ENCODE data around the gene RPL15.

Gene RPL15

GRCh38 chr3:23961913-23962312 lies 45.0 kb downstream of the RPL15 start:
- DNase-seq (ENCODE audit: low spot score), result no peak

- no peak for DNase-seq (ENCODE audit: low spot score)
Measured at GRCh38 chr3:23964537-23965235, 47.8 kb downstream of the RPL15 start.

- no peak for DNase-seq (ENCODE audit: low spot score)
Measured at GRCh38 chr3:23966328-23966727, 49.4 kb downstream of the RPL15 start.

- no peak for DNase-seq (ENCODE audit: low spot score)
Measured at GRCh38 chr3:23968463-23969184, 51.7 kb downstream of the RPL15 start.

GRCh38 chr3:23969393-23969792 lies 52.5 kb downstream of the RPL15 start:
- DNase-seq (ENCODE audit: low spot score), result no peak
